HepG2 (cell line): ENCODE measurements around the gene ACTL8. TPM values are rescaled to one million over a fixed set of nuclear protein-coding genes. Genes with fewer than 3 reads are reported as not detected.

Experiments used
- ATAC-seq: fragments of 200-7000 bp; cut with Tn5 transposase; 3 replicates; pipeline ENCODE4 v1.9.1; 2020; ENCODE audit warnings: mild to moderate bottlenecking, moderate library complexity
- BruUV-seq: library from RNA; stranded (reverse); fragments of 400-500 nt; replicated peaks from 2 replicates; lab custom pipeline; 2021; lab: Mats Ljungman, UMichigan
- CTCF ChIA-PET: fragments of 300-600 bp; formaldehyde crosslinking; extraction: SDS; loops from one replicate; lab custom pipeline; 2021; ENCODE audit warnings: low total read pairs, inconsistent platforms, low intra/inter-chr PET ratio; lab: Yijun Ruan, JAX
- POLR2A ChIA-PET: fragments of 350-600 bp; sonication (Branson Sonifier 250); formaldehyde crosslinking; loops from one replicate; lab custom pipeline; 2020; ENCODE audit warnings: antibody characterized with exemption, inconsistent platforms; lab: Yijun Ruan, JAX
- DNase-seq: peaks from one replicate; pipeline ENCODE4 v3.0.0-alpha.2; 2015; ENCODE audit warnings: low spot score
- FAIRE-seq: peaks from 3 replicates; lab custom pipeline; 2011; peaks lifted over from hg19 to GRCh38; lab: Jason Lieb, UNC
- H2AFZ ChIP-seq: one replicate; pipeline ENCODE4 v1.6.1; 2011; ENCODE audit warnings: low read length, inconsistent platforms
- H3K27ac ChIP-seq: fragments of 300-600 bp; 3 replicates; pipeline ENCODE4 v1.8.0; 2011; ENCODE audit warnings: mixed run types, mild to moderate bottlenecking, mixed read lengths, low read length, inconsistent platforms; ENCODE audit not compliant: insufficient read depth; ENCODE audit errors: extremely low read length
- H3K27me3 ChIP-seq, 2 experiments: fragments of 200-600 bp in 1 of 2; 2 replicates in 1 of 2; 3 replicates in 1 of 2; pipeline versions ENCODE4 v1.6.0 to v1.8.0; 2011; ENCODE audit warnings: low read length in 2 of 2, mild to moderate bottlenecking in 2 of 2, moderate library complexity in 2 of 2, inconsistent platforms in 1 of 2; ENCODE audit not compliant: insufficient read depth in 2 of 2, control insufficient read depth in 1 of 2
- H3K36me3 ChIP-seq, 2 experiments: fragments of 200-600 bp in 1 of 2; replicated peaks in 1 of 2; 2 replicates in 1 of 2; 3 replicates in 1 of 2; pipeline versions ENCODE4 v1.5.1 to v1.8.0; 2011; ENCODE audit warnings: low read length in 2 of 2, inconsistent platforms in 1 of 2; ENCODE audit not compliant: insufficient read depth in 2 of 2, control insufficient read depth in 1 of 2
- H3K4me1 ChIP-seq: 2 replicates; pipeline ENCODE4 v1.5.1; 2012; ENCODE audit warnings: low read length, inconsistent platforms; ENCODE audit not compliant: insufficient read depth
- H3K4me2 ChIP-seq: 2 replicates; pipeline ENCODE4 v1.6.0; 2011; ENCODE audit warnings: low read depth, low read length, inconsistent platforms
- H3K4me3 ChIP-seq, 3 experiments: fragments of 200-600 bp in 1 of 3; sonication (generic), shearing (Covaris generic) in 1 of 3; replicated peaks in 1 of 3; 2 replicates each; pipeline ENCODE4 v1.5.1; 2011 to 2016; ENCODE audit warnings: low read length in 3 of 3, inconsistent platforms in 2 of 3, low read depth in 2 of 3, mild to moderate bottlenecking in 2 of 3, control low read depth in 1 of 3, mixed read lengths in 1 of 3; ENCODE audit not compliant: insufficient read depth in 1 of 3
- H3K79me2 ChIP-seq: one replicate; pipeline ENCODE4 v1.6.1; 2011; ENCODE audit warnings: low read length, inconsistent platforms; ENCODE audit not compliant: insufficient read depth
- H3K9ac ChIP-seq: 2 replicates; pipeline ENCODE4 v1.6.0; 2011; ENCODE audit warnings: mild to moderate bottlenecking, low read depth, low read length, inconsistent platforms; ENCODE audit not compliant: insufficient read depth
- H3K9me3 ChIP-seq: 2 replicates; pipeline ENCODE4 v1.5.1; 2012; ENCODE audit warnings: mild to moderate bottlenecking, low read length
- H4K20me1 ChIP-seq: 2 replicates; pipeline ENCODE4 v1.6.0; 2011; ENCODE audit warnings: inconsistent platforms, mild to moderate bottlenecking, low read length, moderate library complexity; ENCODE audit not compliant: insufficient read depth
- HNRNPUL1 ChIP-seq: fragments of 200-400 bp; formaldehyde crosslinking; IDR thresholded peaks from 2 replicates; pipeline ENCODE4 v1.6.1; 2017; ENCODE audit warnings: low read depth, mild to moderate bottlenecking, low read length, moderate library complexity
- MAFK ChIP-seq, 2 experiments: IDR thresholded peaks in 1 of 2; conservative IDR thresholded peaks in 1 of 2; 2 replicates each; pipeline ENCODE4 v1.6.1; 2011; ENCODE audit warnings: improper control_type of control experiment in 2 of 2, low read length in 2 of 2
- NFE2L2 ChIP-seq: fragments of 150-350 bp; IDR thresholded peaks from 2 replicates; pipeline ENCODE4 v1.6.1; 2014; ENCODE audit warnings: low read length
- ZNF329 ChIP-seq: sonication (generic); formaldehyde crosslinking; IDR thresholded peaks from 2 replicates; pipeline ENCODE4 v1.9.0; 2021; ENCODE audit warnings: low read depth, mild to moderate bottlenecking, missing genetic modification reagents
- ZSCAN21 ChIP-seq: sonication (generic); formaldehyde crosslinking; IDR thresholded peaks from 2 replicates; pipeline ENCODE4 v1.8.0; 2022; ENCODE audit warnings: mild to moderate bottlenecking, missing genetic modification reagents, moderate library complexity, borderline replicate concordance
- WGBS: methylation state at CpG from one replicate; pipeline ENCODE4 v1.1.6; 2017; ENCODE audit warnings: low lambda C conversion rate; 5-methylcytosine and 5-hydroxymethylcytosine counted together
- in situ Hi-C: cut with HindIII; loops from 2 replicates; pipeline ENCODE4 v1.10.0; 2017; ENCODE audit warnings: low pct_unique_long_range_greater_than_20kb; ENCODE audit not compliant: extremely low pct_ligation_motif_present
- intact Hi-C: fragments of 100-400 bp; cut with micrococcal nuclease; formaldehyde crosslinking; loops from one replicate; pipeline ENCODE4 v1.10.0; 2022; ENCODE audit not compliant: unreplicated experiment
- polyA plus RNA-seq, 8 experiments: library from polyadenylated mRNA; depleted of rRNA in 3 of 8; stranded (reverse) in 7 of 8; unstranded in 1 of 8; fragments of >200 nt; fragmentation: Illumina TruSeq in 4 of 8; extraction: Trizol in 4 of 8; gene quantifications; 2 replicates each; pipeline versions ENCODE4 v1.2.1 to v1.2.3, GENCODE V29; 2011 to 2016; ENCODE audit warnings: low read depth in 4 of 8, missing spikeins in 1 of 8, mixed read lengths in 1 of 8; ENCODE audit not compliant: insufficient read depth in 1 of 8
- total RNA-seq, 5 experiments: library from RNA; depleted of rRNA; stranded (reverse); fragments of >200 nt; fragmentation: Illumina TruSeq; extraction: Trizol; gene quantifications; 2 replicates each; pipeline ENCODE4 v1.2.3, GENCODE V29; 2016; ENCODE audit warnings: low read depth in 1 of 5
- TF ChIP-seq, protein P1 (sequence below): sonication (generic); formaldehyde crosslinking; IDR thresholded peaks from 2 replicates; pipeline ENCODE4 v1.5.0; 2020; ENCODE audit warnings: missing genetic modification reagents

ACTL8 gene
- total and polyA plus RNA-seq, 2 of the 13 experiments (the other 11 are each of a cell fraction or from before 2014, with no cell fraction given), result 0.09 to 0.64 TPM

DNA sequence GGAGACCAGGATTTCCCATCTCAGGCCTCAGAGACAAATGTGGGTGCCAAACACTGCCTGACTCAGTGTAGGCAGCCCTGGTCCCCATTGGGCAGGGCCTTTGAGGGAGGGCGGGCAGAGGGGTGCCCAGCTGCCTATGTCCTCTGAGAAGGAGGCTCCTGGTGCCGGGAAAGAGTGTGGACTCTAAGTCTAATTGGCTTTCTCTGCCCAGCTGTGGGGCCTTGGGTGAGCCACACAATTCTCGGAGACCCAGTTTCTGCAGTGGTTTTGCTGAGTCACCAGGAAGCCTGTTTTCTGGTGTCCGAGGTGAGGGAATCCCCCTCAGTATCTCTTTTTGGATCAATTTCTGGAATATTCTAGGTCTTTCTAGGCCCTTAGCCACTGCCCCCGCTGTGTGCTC is 35.3 kb upstream of the ACTL8 start:
- H3K36me3 ChIP-seq, result no peaks in the 10 kb centered on the region
- H3K4me3 ChIP-seq, result no peak overlapping the region
- no peak overlapping the region for H2AFZ ChIP-seq
- in situ Hi-C loops (no loop called here), intact Hi-C loops (no loop called here)
- no peaks in the 10 kb centered on the region for H3K79me2 ChIP-seq
- BruUV-seq, result no TSS peak
- no peaks in the 10 kb centered on the region for H3K4me1 ChIP-seq
- H3K4me2 ChIP-seq, result no peak overlapping the region
- H3K27me3 ChIP-seq, result peaks cover 3 to 34% of the 10 kb centered on the region in 2 experiments
- H3K9ac ChIP-seq, result no peak overlapping the region
- no peaks in the 10 kb centered on the region for H4K20me1 ChIP-seq
- no peak for FAIRE-seq
- WGBS, result 13% methylated on average over 3 of the region's 5 CpGs
- ChIA-PET CTCF (no interaction called here), POLR2A (no interaction called here)
- no peak for ATAC-seq
- H3K9me3 ChIP-seq, result no peaks in the 10 kb centered on the region
- no peak overlapping the region for H3K27ac ChIP-seq
- TF ChIP-seq NFE2L2 (peak; percentile 74), MAFK (conservative IDR thresholded peaks at IDR 0.05 in 1 of 2, IDR thresholded peaks at IDR 0.05 in 1 of 2; ENCODE audit: low read length in 2 of 2) (peak; percentile 29 to 49; a peak in 3 of 4 replicates), HNRNPUL1 (no peak)
- no peak for DNase-seq

DNA sequence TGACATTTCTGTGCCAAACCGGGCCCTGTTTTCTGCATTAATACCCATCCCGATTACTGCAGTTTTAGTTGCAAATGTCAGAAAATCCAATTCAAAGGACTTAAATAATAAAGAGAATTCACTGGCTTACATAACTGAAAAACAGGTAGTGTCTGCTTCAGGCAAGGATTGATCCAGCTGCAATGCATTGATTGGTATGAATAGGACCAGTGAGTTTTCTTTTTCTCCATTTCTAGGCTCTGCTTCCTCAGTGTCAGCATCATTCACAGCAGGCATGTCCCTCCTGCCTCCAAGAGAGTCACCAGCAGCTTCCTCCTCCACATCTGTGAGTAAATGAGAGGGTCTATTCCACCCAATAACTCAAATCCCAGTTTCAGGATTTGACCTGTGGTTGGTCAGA is 33.7 kb upstream of the ACTL8 start:
- in situ Hi-C loops (no loop called here), intact Hi-C loops (no loop called here)
- WGBS, result 27% methylated on average over 2 of the region's 2 CpGs
- H3K9me3 ChIP-seq, result no peaks in the 10 kb centered on the region
- no peak overlapping the region for H3K27ac ChIP-seq
- POLR2A ChIA-PET, result no interaction called here
- DNase-seq (no peak), ATAC-seq (no peak), FAIRE-seq (no peak)
- TF ChIP-seq ZNF329 (CRISPR knock-in tag), result peak; percentile 97
- TF ChIP-seq, protein P1, sequence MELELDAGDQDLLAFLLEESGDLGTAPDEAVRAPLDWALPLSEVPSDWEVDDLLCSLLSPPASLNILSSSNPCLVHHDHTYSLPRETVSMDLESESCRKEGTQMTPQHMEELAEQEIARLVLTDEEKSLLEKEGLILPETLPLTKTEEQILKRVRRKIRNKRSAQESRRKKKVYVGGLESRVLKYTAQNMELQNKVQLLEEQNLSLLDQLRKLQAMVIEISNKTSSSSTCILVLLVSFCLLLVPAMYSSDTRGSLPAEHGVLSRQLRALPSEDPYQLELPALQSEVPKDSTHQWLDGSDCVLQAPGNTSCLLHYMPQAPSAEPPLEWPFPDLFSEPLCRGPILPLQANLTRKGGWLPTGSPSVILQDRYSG (CRISPR knock-in tag), result no peak
- TF ChIP-seq ZSCAN21 (CRISPR knock-in tag), result no peak
- no peak overlapping the region for H3K4me2 ChIP-seq
- peaks cover 2 to 23% of the 10 kb centered on the region in 2 experiments; a peak in 4 of 5 replicates for H3K27me3 ChIP-seq
- no peak overlapping the region for H2AFZ ChIP-seq
- no peaks in the 10 kb centered on the region for H4K20me1 ChIP-seq
- no peaks in the 10 kb centered on the region for H3K36me3 ChIP-seq
- H3K79me2 ChIP-seq, result no peaks in the 10 kb centered on the region
- no TSS peak for BruUV-seq
- CTCF ChIA-PET, result no interaction called here
- H3K4me3 ChIP-seq, result no peak overlapping the region
- H3K4me1 ChIP-seq, result no peaks in the 10 kb centered on the region
- no peak overlapping the region for H3K9ac ChIP-seq
